IPS DF 6.9 (cell line): Measurements from ENCODE around the gene GRM3.

ENCODE experiments used
- DNase-seq: peaks from one replicate; pipeline ENCODE4 v3.0.0-alpha.2; 2013; ENCODE audit warnings: low read depth, low spot score
- H3K27ac ChIP-seq: one replicate; pipeline ENCODE4 v1.5.1; 2013; ENCODE audit warnings: low read length, control low read depth
- H3K27me3 ChIP-seq: 2 replicates; pipeline ENCODE4 v1.6.1; 2013; ENCODE audit warnings: mild to moderate bottlenecking, low read length; ENCODE audit not compliant: control insufficient read depth, insufficient read depth
- H3K36me3 ChIP-seq: 2 replicates; pipeline ENCODE4 v1.6.1; 2013; ENCODE audit warnings: low read length; ENCODE audit not compliant: control insufficient read depth, insufficient read depth
- H3K4me1 ChIP-seq: 2 replicates; pipeline ENCODE4 v1.6.1; 2013; ENCODE audit warnings: low read length; ENCODE audit not compliant: control insufficient read depth, insufficient read depth
- H3K4me3 ChIP-seq: 2 replicates; pipeline ENCODE4 v1.5.1; 2013; ENCODE audit warnings: mild to moderate bottlenecking, low read length
- H3K9me3 ChIP-seq: 2 replicates; pipeline ENCODE4 v1.6.1; 2013; ENCODE audit warnings: low read length, inconsistent platforms; ENCODE audit not compliant: control insufficient read depth, insufficient read depth
- WGBS: extraction: QIAGEN DNeasy Blood & Tissue Kit; methylation state at CpG from one replicate; pipeline ENCODE4 v1.1.7; 2013; ENCODE audit warnings: mixed read lengths, missing lambda C conversion rate; ENCODE audit not compliant: insufficient read length, insufficient coverage; 5-methylcytosine and 5-hydroxymethylcytosine counted together

Gene GRM3

DNA sequence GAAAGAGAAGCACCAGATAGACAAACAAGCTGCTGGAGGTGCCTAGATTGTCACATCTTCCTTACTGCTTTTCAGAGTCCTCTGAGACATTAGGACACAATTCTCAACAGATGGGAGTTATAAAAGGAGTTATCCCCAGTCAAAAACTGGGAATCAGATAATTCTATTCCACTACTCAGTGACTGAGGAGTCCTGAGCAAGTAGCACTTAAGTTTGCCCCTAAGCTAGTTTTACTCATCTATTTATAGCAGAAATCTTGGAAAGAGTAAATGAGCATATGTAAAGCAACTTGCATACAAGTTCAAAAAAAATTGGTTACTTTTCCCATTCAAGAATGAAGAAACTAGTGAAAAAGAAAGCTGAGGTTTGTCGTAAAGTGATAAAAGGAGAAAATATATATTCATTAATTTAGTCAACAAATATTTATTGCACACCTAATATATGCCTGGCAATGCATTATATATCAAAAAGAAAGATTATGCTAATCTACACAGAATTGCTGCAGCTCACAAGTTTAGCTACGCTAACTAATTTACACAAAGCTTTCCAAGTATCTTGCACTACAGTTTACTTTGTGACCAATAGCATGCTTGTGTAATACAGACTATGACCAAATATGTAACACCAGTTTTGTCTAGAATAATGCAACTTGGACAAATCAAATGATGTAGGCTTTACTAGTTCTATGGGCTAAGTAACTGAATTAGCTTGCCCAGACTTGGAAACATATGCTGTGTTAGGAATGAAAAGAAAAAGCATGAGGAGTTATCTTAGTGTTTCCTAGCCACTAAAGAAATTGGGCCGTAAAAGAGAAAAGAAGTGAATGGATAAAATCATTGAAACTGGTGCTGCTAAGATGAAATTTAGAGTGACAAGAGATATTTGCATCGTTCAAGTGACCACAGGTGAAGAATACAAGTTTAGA is 106.3 kb downstream of the GRM3 start:
- no peak for DNase-seq
- no peaks in the 10 kb centered on the region for H3K27me3 ChIP-seq

GRCh38 chr7:86760236-86760635 is 116.5 kb downstream of the GRM3 start:
- Histone ChIP-seq H3K9me3 (no peaks in the 10 kb centered on the region), H3K27me3 (no peaks in the 10 kb centered on the region), H3K4me1 (no peaks in the 10 kb centered on the region; the same call in 1 of the 2 replicates), H3K4me3 (no peak overlapping the region), H3K27ac (no peak overlapping the region), H3K36me3 (no peaks in the 10 kb centered on the region)
- no peak for DNase-seq
- WGBS = no CpG with 5 or more reads among the region's 4 CpGs

More for the DNA sequence above, 106.3 kb downstream of the GRM3 start:
- H3K27ac ChIP-seq = no peak overlapping the region
- no peaks in the 10 kb centered on the region for H3K36me3 ChIP-seq
- 0 out of 2 replicates have a peak, but pooled peaks cover 1% of the 10 kb centered on the region for H3K4me1 ChIP-seq
- H3K4me3 ChIP-seq = no peak overlapping the region
- no peaks in the 10 kb centered on the region for H3K9me3 ChIP-seq
- WGBS = no CpG with 5 or more reads among the region's 4 CpGs

DNA sequence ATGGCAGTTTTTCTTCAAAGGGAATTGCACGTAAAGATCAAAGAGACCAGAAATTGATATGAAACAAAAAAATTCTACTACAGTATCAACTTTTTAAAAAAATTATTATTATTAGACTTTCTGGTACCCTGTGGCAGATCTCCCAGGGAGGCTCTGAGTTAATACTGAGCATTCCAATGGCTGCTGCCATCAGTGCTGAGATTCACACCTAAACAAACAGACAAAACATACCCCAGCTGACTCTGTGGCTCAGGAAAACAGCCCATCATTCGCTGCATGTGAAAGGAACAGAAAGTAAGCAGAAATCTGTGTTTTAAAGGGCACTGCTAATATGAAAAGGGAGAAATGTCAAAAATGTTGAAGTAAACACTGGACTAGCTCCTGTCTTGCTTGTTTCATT is 118.4 kb downstream of the GRM3 start:
- DNase-seq = no peak
- Histone ChIP-seq H3K36me3 (no peaks in the 10 kb centered on the region), H3K9me3 (no peaks in the 10 kb centered on the region), H3K4me3 (no peak overlapping the region), H3K27me3 (no peaks in the 10 kb centered on the region), H3K27ac (no peak overlapping the region), H3K4me1 (no peaks in the 10 kb centered on the region; the same call in 1 of the 2 replicates)
- WGBS = no CpG with 5 or more reads among the region's 2 CpGs

DNA sequence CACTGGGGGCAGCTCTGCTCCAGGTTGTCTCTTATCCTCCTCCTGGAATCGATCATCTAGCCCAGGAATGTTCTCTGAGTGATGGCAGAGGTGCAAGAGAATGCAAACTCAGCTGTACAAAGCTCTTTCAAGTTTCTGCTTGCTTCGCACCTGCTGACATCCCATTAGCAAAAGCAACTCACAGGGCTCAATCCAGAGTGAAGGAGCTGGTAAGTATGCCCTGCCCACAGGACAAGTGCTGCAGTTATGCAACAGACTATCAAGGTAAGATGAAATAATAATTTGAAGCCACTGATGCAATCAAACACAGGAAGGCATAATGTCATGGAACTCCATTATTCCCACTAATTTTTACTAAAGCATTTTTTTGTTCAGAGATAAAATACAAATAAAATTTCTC is 122.2 kb downstream of the GRM3 start:
- Histone ChIP-seq H3K27ac (no peak overlapping the region), H3K27me3 (no peaks in the 10 kb centered on the region), H3K4me3 (no peak overlapping the region), H3K36me3 (no peaks in the 10 kb centered on the region), H3K4me1 (no peaks in the 10 kb centered on the region), H3K9me3 (no peaks in the 10 kb centered on the region)
- no CpG with 5 or more reads among the region's 2 CpGs for WGBS
- no peak for DNase-seq

DNA sequence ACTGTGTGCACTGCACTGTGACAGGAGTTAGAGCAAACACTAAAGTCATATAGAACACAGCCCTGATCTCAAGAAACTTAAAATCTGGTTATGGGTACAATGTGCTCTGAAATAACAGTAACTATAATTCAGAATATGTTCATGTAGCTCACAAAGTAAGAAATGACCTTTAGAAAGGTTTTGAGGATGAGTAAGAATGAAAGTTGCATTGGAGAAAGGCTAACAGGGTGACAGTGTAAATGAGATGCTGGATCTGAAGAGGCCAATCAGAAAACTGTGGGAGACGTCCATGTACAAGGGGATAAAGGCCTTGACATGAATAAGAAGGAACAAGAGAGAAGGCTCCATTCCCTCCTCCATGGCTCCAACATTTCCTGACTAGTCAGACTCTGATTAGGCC is 124.7 kb downstream of the GRM3 start:
- no CpG with 5 or more reads among the region's 1 CpG for WGBS
- H3K27me3 ChIP-seq = no peaks in the 10 kb centered on the region
- no peaks in the 10 kb centered on the region for H3K9me3 ChIP-seq
- H3K36me3 ChIP-seq = no peaks in the 10 kb centered on the region
- no peaks in the 10 kb centered on the region for H3K4me1 ChIP-seq
- no peak overlapping the region for H3K4me3 ChIP-seq
- H3K27ac ChIP-seq = no peak overlapping the region
- DNase-seq = no peak

DNA sequence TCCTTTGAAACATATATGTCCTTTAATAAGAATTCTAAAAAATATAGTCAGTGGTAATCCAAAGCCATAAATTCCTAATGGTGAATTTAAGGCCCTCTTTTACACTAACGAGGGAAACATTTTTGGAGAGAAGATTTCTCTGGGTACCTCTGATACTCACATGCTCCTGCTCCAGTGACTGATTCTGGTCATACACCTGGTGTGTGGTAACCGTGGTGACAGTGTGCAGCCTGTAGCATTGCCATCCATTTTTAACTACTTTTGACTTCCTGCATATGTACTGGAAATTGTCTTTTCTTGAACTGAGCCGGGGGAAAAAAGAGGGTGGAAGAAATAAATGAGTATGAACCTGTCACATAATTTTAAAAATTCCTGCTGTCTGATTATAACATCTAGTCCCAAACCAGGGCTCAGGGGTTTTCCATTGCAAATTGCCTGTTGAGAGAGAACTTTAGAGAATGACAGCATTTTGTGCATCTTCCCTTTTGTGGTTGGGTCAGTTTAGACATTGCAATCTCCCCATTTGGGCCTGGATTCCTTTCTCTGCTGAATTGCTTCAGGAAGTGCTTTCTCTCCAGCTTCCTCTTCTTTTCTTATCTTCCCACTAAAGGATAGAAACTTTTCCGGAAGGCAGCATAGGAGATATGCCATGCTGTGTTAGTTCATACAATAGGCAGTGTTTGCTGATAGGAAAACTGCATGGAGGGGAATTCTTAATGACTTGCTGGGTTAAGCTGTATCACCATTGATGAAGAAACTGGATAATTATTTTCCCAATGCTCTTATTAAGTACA is 125.5 kb downstream of the GRM3 start:
- DNase-seq = no peak
- no peak overlapping the region for H3K27ac ChIP-seq
- no CpG with 5 or more reads among the region's 4 CpGs for WGBS
- no peaks in the 10 kb centered on the region for H3K27me3 ChIP-seq
- no peak overlapping the region for H3K4me3 ChIP-seq
- H3K9me3 ChIP-seq = no peaks in the 10 kb centered on the region
- no peaks in the 10 kb centered on the region for H3K36me3 ChIP-seq
- no peaks in the 10 kb centered on the region for H3K4me1 ChIP-seq

DNA sequence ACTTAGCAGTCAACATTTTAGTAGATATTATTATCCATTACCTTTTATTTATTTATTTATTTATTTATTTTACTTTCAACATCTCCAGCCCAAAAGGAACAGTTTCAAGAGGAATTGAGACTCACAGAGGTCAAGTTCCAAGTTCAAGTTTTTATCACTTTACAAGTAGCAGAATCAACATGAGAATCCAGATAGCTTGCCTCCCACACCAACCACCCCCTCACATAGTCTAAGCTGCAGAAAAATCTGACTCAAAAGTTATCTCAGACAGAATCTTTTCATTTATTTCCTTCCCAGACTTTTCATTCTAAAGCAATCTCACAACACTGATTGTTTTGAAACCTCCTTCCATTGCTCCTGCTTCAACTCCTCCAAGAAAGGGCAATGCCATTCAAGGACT is 129.6 kb downstream of the GRM3 start:
- Histone ChIP-seq H3K4me3 (no peak overlapping the region), H3K27me3 (no peaks in the 10 kb centered on the region), H3K9me3 (no peaks in the 10 kb centered on the region), H3K27ac (no peak overlapping the region), H3K36me3 (no peaks in the 10 kb centered on the region), H3K4me1 (no peaks in the 10 kb centered on the region)
- no peak for DNase-seq

DNA sequence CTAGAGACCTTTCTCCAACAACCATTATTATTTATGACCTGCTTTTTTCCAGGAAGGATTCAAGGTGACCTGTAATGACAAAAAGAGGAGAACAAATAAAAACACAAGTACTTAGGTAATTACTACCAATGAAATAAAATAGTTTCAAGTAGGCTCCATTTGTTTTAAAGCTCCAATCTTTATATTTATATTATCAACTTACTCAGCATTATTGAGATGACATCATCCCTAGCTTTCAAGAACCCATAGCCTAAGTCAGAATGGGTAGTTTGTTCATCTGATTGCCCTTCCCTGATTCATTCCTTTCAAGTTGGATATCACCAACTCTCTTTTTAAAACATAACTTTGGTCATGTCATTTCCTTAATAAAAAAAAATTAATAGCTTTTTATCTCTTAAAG is 131.5 kb downstream of the GRM3 start:
- H3K36me3 ChIP-seq = no peaks in the 10 kb centered on the region
- H3K4me1 ChIP-seq = no peaks in the 10 kb centered on the region
- H3K4me3 ChIP-seq = no peak overlapping the region
- no peak for DNase-seq
- no peaks in the 10 kb centered on the region for H3K9me3 ChIP-seq
- no peaks in the 10 kb centered on the region for H3K27me3 ChIP-seq
- no peak overlapping the region for H3K27ac ChIP-seq

DNA sequence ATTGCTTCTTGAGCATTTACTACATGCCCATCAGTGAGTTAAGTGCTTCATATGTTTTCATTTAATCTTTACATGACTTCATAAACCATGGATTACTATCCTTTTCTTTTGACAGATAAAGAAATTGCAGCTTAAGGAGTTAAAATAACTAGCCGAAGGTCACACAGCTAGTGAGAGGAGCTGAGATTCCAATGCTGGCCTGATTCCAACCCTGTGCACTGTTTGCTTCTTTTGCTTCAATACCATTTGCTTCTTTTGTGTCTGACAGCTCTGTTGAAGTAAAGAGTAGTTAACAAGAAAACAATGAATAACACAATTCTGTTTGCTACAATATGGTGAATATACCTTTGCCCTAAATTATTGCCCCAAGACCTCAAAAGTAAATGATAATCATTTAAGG is 132.4 kb downstream of the GRM3 start:
- Histone ChIP-seq H3K9me3 (no peaks in the 10 kb centered on the region), H3K4me3 (no peak overlapping the region), H3K36me3 (no peaks in the 10 kb centered on the region), H3K27ac (no peak overlapping the region), H3K27me3 (no peaks in the 10 kb centered on the region), H3K4me1 (no peaks in the 10 kb centered on the region)
- no peak for DNase-seq
- WGBS = no CpG with 5 or more reads among the region's 1 CpG

DNA sequence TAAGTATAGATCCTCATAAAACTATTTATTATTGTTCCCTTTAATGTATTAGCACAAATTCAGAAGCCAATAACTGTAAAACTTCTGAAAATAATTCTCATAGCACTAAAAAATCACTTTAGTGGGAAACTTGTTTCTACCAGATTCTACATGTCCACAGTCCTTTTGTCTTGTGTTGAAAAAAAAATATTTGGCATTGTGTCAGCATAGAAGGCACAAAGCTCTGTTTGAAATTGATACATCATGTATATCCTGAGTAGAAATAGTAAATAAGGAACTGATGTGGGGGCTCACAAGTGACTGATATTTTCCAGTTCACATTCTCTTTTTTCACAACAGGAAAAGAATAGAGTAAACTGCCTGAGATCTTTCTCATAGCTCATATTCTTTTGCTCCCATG is 134.6 kb downstream of the GRM3 start:
- DNase-seq = no peak
- Histone ChIP-seq H3K27ac (no peak overlapping the region), H3K4me1 (no peaks in the 10 kb centered on the region), H3K9me3 (no peaks in the 10 kb centered on the region), H3K27me3 (no peaks in the 10 kb centered on the region), H3K4me3 (no peak overlapping the region), H3K36me3 (no peaks in the 10 kb centered on the region)
